Muscle layer of colon (tissue), 2 donors: ENCODE results near the gene RET.

Source experiments
- H3K27ac ChIP-seq: one replicate; pipeline ENCODE4 v1.7.0; 2013; ENCODE audit warnings: low read depth, mild to moderate bottlenecking, low read length, moderate library complexity
- H3K27me3 ChIP-seq, 2 donors: one replicate each; pipeline ENCODE4 v1.7.0; 2013; ENCODE audit warnings: low read length in 2 of 2, mild to moderate bottlenecking in 2 of 2; ENCODE audit not compliant: insufficient read depth in 2 of 2, control insufficient read depth in 1 of 2
- H3K36me3 ChIP-seq: one replicate; pipeline ENCODE4 v1.7.0; 2013; ENCODE audit warnings: mild to moderate bottlenecking, low read length; ENCODE audit not compliant: insufficient read depth
- H3K4me1 ChIP-seq: one replicate; pipeline ENCODE4 v1.7.0; 2013; ENCODE audit warnings: mild to moderate bottlenecking, low read length; ENCODE audit not compliant: insufficient read depth
- H3K4me3 ChIP-seq, 2 donors: one replicate each; pipeline ENCODE4 v1.7.0; 2013; ENCODE audit warnings: low read length in 2 of 2, low read depth in 1 of 2, mild to moderate bottlenecking in 1 of 2, moderate library complexity in 1 of 2
- H3K9ac ChIP-seq: one replicate; pipeline ENCODE4 v1.7.0; 2013; ENCODE audit warnings: low read length
- H3K9me3 ChIP-seq: one replicate; pipeline ENCODE4 v1.7.0; 2013; ENCODE audit warnings: mild to moderate bottlenecking, low read length
- donor health status: abdominal sarcoma.
- donor health status: Adenocarcinoma of cecum.

The RET gene

GRCh38 chr10:43057831-43058340 lies 19.0 kb upstream of the RET start:
- Histone ChIP-seq H3K9me3 (no peaks in the 10 kb centered on the region), H3K27ac (no peak overlapping the region), H3K36me3 (no peaks in the 10 kb centered on the region), H3K4me1 (no peaks in the 10 kb centered on the region), H3K4me3 (no peak overlapping the region), H3K27me3 (no peaks in the 10 kb centered on the region), H3K9ac (no peak overlapping the region)

GRCh38 chr10:43058716-43059335 lies 18.0 kb upstream of the RET start:
- no peak overlapping the region for H3K9ac ChIP-seq
- H3K27me3 ChIP-seq: no peaks in the 10 kb centered on the region
- no peak overlapping the region for H3K27ac ChIP-seq
- no peaks in the 10 kb centered on the region for H3K36me3 ChIP-seq
- H3K9me3 ChIP-seq: no peaks in the 10 kb centered on the region
- H3K4me3 ChIP-seq: no peak overlapping the region
- no peaks in the 10 kb centered on the region for H3K4me1 ChIP-seq

- no peaks in the 10 kb centered on the region for H3K9me3 ChIP-seq
- no peak overlapping the region for H3K9ac ChIP-seq
- no peak overlapping the region for H3K27ac ChIP-seq
- no peaks in the 10 kb centered on the region for H3K27me3 ChIP-seq
- no peaks in the 10 kb centered on the region for H3K36me3 ChIP-seq
- no peaks in the 10 kb centered on the region for H3K4me1 ChIP-seq
- H3K4me3 ChIP-seq: no peak overlapping the region
These were observed 17.5 kb upstream of the RET start for GRCh38 chr10:43059336-43059720.

- H3K27me3 ChIP-seq: no peaks in the 10 kb centered on the region
These were observed 17.0 kb upstream of the RET start for GRCh38 chr10:43059828-43060227.

GRCh38 chr10:43060291-43060690 lies 16.6 kb upstream of the RET start:
- no peak overlapping the region for H3K4me3 ChIP-seq
- H3K27ac ChIP-seq: no peak overlapping the region
- no peak overlapping the region for H3K9ac ChIP-seq

More at GRCh38 chr10:43059828-43060227, 17.0 kb upstream of the RET start:
- Histone ChIP-seq H3K9ac (no peak overlapping the region), H3K36me3 (no peaks in the 10 kb centered on the region), H3K27ac (no peak overlapping the region), H3K4me1 (no peaks in the 10 kb centered on the region), H3K4me3 (no peak overlapping the region), H3K9me3 (no peaks in the 10 kb centered on the region)

GRCh38 chr10:43061331-43061730 lies 15.5 kb upstream of the RET start:
- H3K9ac ChIP-seq: no peak overlapping the region
- H3K4me1 ChIP-seq: no peaks in the 10 kb centered on the region
- H3K27ac ChIP-seq: no peak overlapping the region
- no peak overlapping the region for H3K4me3 ChIP-seq
- no peaks in the 10 kb centered on the region for H3K36me3 ChIP-seq
- no peaks in the 10 kb centered on the region for H3K27me3 ChIP-seq
- no peaks in the 10 kb centered on the region for H3K9me3 ChIP-seq

More at GRCh38 chr10:43060291-43060690, 16.6 kb upstream of the RET start:
- Histone ChIP-seq H3K36me3 (no peaks in the 10 kb centered on the region), H3K4me1 (no peaks in the 10 kb centered on the region), H3K27me3 (no peaks in the 10 kb centered on the region), H3K9me3 (no peaks in the 10 kb centered on the region)

- Histone ChIP-seq H3K9me3 (no peaks in the 10 kb centered on the region), H3K36me3 (no peaks in the 10 kb centered on the region), H3K4me3 (no peak overlapping the region), H3K4me1 (no peaks in the 10 kb centered on the region), H3K27ac (no peak overlapping the region), H3K27me3 (no peaks in the 10 kb centered on the region), H3K9ac (no peak overlapping the region)
These were observed 15.1 kb upstream of the RET start for GRCh38 chr10:43061760-43062159.

GRCh38 chr10:43062402-43063160 lies 14.3 kb upstream of the RET start:
- H3K4me3 ChIP-seq: no peak overlapping the region
- H3K9ac ChIP-seq: no peak overlapping the region
- H3K4me1 ChIP-seq: no peaks in the 10 kb centered on the region
- no peak overlapping the region for H3K27ac ChIP-seq
- H3K9me3 ChIP-seq: no peaks in the 10 kb centered on the region
- no peaks in the 10 kb centered on the region for H3K27me3 ChIP-seq
- no peaks in the 10 kb centered on the region for H3K36me3 ChIP-seq

GRCh38 chr10:43064331-43065075 lies 12.4 kb upstream of the RET start:
- Histone ChIP-seq H3K27me3 (no peaks in the 10 kb centered on the region), H3K4me3 (no peak overlapping the region)

GRCh38 chr10:43065234-43065633 lies 11.6 kb upstream of the RET start:
- Histone ChIP-seq H3K9ac (no peak overlapping the region), H3K27ac (no peak overlapping the region), H3K4me3 (no peak overlapping the region), H3K27me3 (no peaks in the 10 kb centered on the region), H3K36me3 (no peaks in the 10 kb centered on the region), H3K9me3 (no peaks in the 10 kb centered on the region), H3K4me1 (peaks cover 7% of the 10 kb centered on the region)

More at GRCh38 chr10:43064331-43065075, 12.4 kb upstream of the RET start:
- no peak overlapping the region for H3K27ac ChIP-seq
- no peaks in the 10 kb centered on the region for H3K36me3 ChIP-seq
- H3K9ac ChIP-seq: no peak overlapping the region
- peaks cover 7% of the 10 kb centered on the region for H3K4me1 ChIP-seq
- H3K9me3 ChIP-seq: no peaks in the 10 kb centered on the region

- Histone ChIP-seq H3K9me3 (no peaks in the 10 kb centered on the region), H3K27ac (no peak overlapping the region), H3K36me3 (no peaks in the 10 kb centered on the region), H3K4me3 (no peak overlapping the region), H3K27me3 (no peaks in the 10 kb centered on the region), H3K9ac (no peak overlapping the region), H3K4me1 (peaks cover 7% of the 10 kb centered on the region)
These were observed 11.1 kb upstream of the RET start for GRCh38 chr10:43065761-43066160.
